LoVo (cell line): Measurements from ENCODE around the gene C20orf204.
A peak's percentile ranks its signal among the peaks of the same experiment; 100 is the strongest.

ENCODE experiments used
- DNase-seq: peaks from one replicate; pipeline ENCODE4 v3.0.0-alpha.2; 2016; ENCODE audit warnings: low spot score

C20orf204 gene

GRCh38 chr20:64056889-64057627 lies 21.1 kb downstream of the C20orf204 start:
- no peak for DNase-seq

DNA sequence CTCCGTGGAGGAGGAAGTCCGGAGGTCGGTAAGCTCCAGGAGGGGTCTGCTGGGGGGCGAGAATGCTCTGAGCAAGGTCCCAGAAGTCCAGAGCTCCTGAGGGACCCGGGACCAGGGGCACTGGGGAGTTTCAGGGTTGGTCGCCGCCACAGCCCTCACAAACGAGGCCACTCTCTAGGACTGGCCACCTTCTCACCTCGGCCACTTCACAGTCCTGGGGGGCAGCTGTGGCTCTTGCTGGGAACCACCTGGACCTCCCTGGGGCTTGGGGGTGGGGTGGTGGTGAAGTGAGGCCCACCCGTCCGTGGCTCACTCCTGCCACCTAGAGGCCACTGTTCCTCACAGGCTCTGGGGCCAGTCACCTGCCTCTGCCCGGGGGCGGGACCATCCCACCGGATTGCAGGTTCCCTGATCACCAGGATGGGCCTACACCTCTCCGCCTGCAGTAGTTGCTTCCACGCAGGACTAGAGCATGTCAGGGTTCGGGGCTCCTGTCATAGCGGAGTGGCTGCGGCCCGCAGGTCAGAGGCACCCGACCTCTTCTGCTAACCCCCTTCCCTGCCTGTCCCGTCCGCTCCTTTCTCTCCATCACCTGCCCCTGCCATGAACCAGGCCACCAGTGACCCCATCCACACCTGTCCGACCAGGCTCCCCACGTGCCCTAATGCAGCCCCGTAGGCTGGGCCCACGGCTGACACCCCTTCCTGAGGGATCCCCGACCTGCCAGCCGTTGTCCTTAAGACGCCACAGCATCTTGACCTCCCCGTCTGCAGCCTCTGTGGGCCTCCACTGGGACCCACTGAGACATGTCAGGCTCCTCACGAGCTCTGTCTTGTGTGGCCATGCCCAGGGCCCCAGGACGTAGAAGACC lies 21.9 kb downstream of the C20orf204 start:
- DNase-seq = peak; percentile 59

DNA sequence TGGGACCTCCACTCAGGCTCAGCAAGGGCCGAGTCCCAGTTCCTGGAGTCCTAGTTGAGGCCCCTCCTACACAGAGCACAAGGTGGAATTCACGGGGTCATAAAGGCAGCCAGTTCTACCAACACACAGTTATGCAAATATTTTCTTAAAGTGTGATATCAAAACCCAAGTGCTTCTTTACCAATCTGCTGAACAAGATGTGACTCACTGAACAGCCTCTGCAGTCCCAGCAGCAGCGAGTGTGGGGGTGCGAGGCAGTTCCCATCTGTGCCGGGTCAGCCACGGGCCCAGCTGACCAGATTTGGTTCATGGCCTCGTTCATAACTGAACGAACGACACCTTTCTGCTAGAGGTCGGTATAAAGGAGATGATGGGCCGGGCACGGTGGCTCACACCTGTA lies 22.6 kb downstream of the C20orf204 start:
- no peak for DNase-seq

DNA sequence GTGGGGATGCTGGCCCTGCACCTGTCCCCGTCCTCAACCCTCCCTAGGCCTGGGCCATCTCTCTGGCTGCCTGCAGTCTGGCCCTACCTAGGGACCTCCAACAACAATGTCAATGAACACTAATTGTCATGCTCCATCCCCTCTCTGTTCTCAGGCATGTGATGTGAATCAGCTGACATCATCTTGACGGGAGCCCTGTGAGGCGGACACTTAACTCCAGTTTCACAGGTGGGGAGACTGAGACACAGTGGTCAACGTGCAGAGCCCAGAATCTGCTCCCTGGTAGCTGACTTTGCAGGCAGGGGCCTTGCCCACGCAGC lies 26.3 kb downstream of the C20orf204 start:
- no peak for DNase-seq

DNA sequence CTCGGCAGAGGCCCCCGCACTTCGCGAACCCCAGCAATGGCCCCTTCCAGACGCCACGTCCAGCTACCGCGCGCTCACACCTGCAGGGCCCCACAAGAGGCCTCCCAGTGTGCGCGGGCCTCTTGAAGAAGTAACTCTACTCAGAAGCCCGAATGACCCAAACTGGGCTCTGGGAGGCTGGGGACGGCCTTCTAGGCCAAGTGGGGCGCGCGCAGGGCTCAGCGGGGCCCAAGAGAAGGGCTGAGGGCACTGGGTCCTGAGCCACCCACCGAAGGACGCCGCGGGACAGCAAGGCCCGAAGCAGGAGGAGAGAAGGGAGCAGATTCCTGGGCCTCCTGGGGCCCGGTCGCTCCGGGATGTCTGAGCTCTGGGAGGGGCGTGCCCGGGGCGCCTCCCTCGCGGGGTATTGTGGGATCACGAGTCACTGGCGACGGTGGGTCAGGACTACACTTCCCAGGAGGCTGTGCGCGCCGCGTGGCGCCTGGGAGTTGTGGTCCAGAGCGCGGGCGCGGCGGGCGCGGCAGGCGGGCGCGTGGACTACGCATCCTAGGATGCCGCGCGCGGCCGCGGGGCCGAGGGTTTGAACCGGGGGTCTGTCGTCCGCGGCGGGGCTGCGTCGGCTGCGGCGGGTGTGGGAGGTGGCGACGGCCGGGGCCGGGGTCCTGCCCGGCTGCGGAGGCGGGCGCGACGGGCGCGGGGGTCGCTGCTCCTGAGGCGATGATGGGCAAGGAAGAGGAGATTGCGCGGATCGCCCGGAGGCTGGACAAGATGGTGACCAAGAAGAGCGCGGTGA lies 26.8 kb downstream of the C20orf204 start, which contains the start of gene TCEA2:
Gene TCEA2, plus strand, starts transcription at position 603 of the 793 bp plus-strand sequence. Its CDS starts 115 bp downstream, at position 718.
- DNase-seq = peak; percentile 82

- no peak for DNase-seq
Observed at GRCh38 chr20:64063389-64064144, 27.6 kb downstream of the C20orf204 start.

GRCh38 chr20:64064145-64064698 lies 28.2 kb downstream of the C20orf204 start:
- peak; percentile 10 for DNase-seq

DNA sequence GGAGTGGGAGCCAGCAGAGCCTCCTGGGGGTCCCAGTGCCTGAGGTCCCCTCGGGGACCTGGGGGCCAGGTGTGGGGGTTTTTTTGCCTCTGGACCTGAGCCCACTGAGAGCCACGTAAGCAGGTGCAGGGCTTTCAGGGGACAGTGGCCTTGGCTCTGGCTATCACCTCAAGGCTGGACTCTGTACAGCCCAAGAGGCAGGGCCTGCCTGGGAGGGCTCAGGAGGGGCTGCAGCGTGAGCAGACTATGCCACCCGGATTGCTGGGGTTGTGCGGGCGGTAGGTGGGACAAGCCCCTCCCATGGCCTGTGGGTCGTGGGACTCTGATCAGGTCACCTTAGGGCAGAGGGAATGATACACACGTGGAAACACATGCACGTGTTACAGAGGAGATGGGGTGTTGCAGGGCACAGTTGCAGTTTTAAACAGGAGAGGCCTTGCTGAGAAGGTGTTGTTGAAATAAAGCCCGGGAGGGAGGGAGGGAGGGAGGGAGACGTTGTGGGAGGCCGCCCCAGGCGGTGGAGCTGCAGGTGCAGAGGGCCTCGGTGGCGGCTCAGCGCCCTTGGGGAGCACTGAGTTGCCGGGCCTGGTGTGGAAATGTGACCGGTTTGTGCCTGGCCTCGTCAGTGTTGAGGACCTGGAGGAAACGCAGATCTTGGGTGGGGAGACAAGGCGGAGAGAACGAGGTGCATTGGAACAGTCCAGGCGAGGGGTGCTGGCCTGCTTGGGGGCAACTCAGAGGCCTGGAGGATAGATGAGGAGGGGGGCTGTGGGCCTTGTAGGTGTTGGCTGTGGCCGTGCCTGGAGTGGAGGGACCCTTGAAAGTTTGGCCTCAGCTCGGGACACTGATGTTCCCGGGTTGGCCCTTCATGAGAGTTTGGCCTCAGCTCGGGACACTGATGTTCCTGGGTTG lies 29.3 kb downstream of the C20orf204 start:
- no peak for DNase-seq

DNA sequence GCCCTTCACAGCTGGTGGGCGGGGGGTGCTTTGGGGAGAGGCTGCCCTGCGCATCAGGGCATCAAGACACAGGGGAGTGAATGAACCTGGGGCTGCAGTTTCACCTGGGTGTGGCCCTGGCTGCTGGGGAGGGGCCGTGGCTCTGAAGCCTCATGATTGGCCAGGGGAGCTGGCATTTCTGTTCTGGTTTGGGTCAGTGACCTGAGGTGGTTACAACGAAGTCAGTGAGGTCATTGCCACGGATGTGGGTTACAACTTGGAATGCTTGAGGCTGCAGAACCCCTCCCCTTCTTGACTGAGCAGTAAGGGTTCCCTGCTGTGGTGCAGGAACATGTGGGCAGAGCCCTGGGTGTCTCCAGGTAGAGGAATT lies 30.0 kb downstream of the C20orf204 start:
- peak; percentile 51 for DNase-seq

DNA sequence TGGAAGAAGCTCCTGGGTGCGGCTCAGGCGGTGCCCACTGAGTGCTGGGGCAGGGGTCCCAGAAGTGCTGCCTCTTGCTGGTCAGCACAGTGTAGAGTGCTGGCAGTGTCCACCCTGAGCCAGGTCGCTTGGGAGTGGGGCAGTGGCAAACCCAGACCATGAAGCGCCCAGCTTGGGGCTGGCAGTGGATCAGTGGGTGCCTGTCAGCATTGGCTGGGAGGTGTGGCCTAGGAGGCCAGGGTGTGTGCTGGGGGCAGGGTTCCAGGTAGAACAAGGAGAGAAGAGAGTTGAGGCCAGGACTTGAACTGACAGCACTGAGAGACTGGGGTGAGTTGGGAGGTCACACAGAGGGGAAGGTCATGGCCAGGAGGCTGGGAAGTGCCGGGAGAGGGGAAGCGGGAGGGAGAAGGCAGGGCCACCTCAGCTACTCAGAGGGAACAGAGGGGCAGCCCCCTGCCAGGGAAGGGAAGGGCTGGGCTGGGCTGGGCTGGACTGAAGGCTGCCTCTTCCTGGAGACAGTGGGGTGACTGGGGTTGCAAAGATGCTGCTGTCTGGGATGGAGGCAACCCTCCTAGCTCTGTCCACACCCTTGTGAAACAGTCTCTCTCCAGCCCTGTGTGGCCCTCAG lies 31.1 kb downstream of the C20orf204 start:
- no peak for DNase-seq

DNA sequence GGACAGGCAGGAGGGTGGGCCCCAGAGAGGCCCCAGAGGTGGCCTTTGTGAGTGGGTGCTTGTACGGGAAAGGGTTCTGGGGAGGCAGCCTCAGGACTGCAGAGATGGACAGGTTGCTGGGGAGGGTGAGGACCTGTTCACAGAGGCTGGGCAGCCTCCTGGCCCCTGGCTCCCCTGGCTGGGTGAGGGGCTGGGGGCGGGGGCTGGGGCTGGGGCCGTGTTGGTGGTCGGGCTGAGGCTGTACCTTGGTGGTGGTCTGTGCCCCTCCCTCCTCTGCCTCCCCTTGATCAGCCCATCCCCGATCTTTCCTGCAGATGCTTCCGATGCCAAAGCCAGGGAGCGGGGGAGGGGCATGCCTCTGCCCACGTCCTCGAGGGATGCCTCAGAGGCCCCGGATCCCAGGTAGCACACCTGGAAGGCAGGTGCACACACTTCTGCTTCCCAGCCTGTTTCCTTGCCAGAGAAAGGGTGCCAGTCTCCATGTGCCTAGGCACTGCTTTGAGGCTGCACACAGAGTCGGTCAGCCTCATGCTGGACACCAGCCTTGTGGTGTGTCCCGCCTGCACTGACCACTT lies 31.8 kb downstream of the C20orf204 start:
- DNase-seq = no peak

DNA sequence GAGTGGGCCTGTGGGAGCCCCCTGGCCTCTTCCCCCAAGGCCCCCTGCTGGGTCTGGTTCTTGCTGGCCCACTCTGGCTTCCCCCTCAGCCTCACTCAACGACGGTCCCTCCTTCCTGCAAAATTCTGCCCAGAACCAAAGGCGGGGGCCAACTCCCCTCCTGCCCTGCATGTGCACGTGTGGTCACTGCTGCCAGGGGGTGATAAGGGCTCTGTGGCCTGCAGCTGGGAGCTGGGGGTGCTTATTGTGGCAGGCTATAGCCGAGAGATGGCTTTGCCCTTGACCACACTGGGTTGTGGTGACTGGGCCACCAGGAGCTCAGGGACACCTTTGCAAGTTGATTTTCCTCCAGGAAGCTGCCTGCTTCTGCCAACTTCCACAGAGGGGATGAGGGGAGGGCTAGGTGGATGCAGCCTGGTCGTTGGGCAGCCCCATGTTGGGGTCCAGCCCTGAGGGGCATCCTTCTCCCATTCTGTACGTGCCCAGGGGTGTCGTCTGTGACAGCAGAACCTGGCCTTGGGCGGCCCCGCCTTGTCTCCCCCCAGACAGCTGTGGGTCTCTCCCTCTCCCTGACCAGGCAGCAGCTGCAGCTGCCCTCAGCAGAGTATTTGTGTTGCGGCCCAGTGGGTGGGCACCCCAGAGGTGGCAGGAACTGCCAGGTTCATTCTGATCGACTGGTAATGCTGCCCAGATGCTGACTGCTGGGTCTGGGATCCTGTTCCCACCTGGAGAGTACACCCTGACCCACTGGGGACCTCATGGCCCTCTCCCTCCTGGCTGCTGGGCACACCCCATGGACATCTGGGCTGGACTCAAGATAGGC lies 32.6 kb downstream of the C20orf204 start:
- DNase-seq = no peak

DNA sequence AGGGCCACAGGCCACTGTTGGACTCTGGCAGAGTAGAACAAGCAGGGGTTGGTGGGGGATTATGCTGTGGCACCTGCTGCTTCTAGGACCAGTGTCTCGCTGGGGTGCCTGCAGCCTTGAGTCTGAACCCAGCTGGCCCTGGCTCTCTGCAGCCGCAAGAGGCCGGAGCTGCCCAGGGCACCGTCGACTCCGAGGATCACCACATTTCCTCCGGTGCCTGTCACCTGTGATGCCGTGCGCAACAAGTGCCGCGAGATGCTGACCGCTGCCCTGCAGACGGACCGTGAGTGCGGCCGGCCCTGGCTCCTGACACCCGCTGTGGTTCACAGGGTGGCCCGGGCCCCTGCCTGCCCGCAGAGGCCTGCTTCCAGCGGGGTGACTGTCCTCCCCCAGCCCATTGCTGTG lies 33.2 kb downstream of the C20orf204 start:
- no peak for DNase-seq

DNA sequence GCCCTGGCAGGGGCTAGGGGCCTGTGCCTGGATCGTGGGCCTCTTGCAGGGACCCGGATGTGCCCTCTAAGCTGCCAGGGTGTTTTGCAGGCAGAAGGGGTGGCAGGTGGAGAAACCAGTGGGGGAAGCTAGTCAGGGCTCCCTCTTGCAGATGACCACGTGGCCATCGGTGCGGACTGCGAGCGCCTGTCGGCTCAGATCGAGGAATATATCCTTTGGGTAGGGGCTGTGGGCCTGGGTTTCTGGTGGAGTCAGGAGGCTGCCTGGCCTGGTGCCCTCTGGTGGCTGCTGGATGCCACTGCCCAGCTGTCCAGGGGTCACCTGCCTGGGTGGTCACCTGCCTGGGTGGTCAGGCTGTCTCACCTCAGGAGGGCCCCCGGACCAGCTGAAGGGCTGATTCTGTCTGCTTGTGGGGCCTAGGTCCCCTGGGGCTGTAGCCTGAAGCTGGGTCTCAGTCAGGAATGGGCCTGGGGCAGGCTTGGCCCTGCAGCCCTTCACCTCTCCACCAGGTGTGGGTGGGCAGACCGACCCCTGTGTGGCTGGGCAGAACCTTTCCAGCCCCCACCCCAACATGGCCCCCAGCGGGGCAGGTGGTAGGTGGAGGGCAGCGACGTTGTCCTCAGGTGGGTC lies 33.7 kb downstream of the C20orf204 start:
- peak; percentile 18 for DNase-seq

GRCh38 chr20:64070244-64070993 lies 34.4 kb downstream of the C20orf204 start:
- DNase-seq = no peak

- DNase-seq = no peak
Observed at GRCh38 chr20:64071341-64072332, 35.7 kb downstream of the C20orf204 start.
